SHP77 (cell line): Measurements from ENCODE around the gene DHRS13.
"Not testable (repeated sequence)": the region's sequence is repeated elsewhere in the genome, so short reads cannot be mapped to it uniquely, and the experiment has no call there.

ENCODE experiments used
- DNase-seq, 2 experiments: peaks; one replicate each; lab custom pipeline; 2025; lab: John Stamatoyannopoulos, UW

The DHRS13 gene

GRCh38 chr17:28882154-28882895 lies 20.6 kb downstream of the DHRS13 start:
- no peak for DNase-seq

- DNase-seq = no peak
Measured at GRCh38 chr17:28881533-28882056, 21.3 kb downstream of the DHRS13 start.

GRCh38 chr17:28880572-28880945 lies 22.3 kb downstream of the DHRS13 start:
- no peak for DNase-seq

GRCh38 chr17:28879886-28880571 lies 22.9 kb downstream of the DHRS13 start:
- DNase-seq = no peak

GRCh38 chr17:28878981-28879380 lies 23.9 kb downstream of the DHRS13 start:
- DNase-seq = peak in 1 of 2 experiments; percentile 18

GRCh38 chr17:28878158-28878910 lies 24.5 kb downstream of the DHRS13 start:
- DNase-seq = no peak

GRCh38 chr17:28877150-28877711 lies 25.6 kb downstream of the DHRS13 start:
- DNase-seq = not testable (repeated sequence)

GRCh38 chr17:28875848-28876550 lies 26.9 kb downstream of the DHRS13 start:
- no peak for DNase-seq

- no peak for DNase-seq
Measured at GRCh38 chr17:28874750-28875149, 28.1 kb downstream of the DHRS13 start.

GRCh38 chr17:28873839-28874238 lies 29.0 kb downstream of the DHRS13 start:
- no peak for DNase-seq

- DNase-seq = no peak
Measured at GRCh38 chr17:28871056-28871579, 31.8 kb downstream of the DHRS13 start.

- DNase-seq = no peak
Measured at GRCh38 chr17:28867276-28867675, 35.6 kb downstream of the DHRS13 start.

GRCh38 chr17:28865946-28866752 lies 36.7 kb downstream of the DHRS13 start:
- no peak for DNase-seq

- DNase-seq = no peak
Measured at GRCh38 chr17:28864991-28865849, 37.7 kb downstream of the DHRS13 start.

- no peak for DNase-seq
Measured at GRCh38 chr17:28863953-28864352, 38.9 kb downstream of the DHRS13 start.

- no peak for DNase-seq
Measured at GRCh38 chr17:28862561-28862960, 40.3 kb downstream of the DHRS13 start.

- no peak for DNase-seq
Measured at GRCh38 chr17:28861393-28862203, 41.3 kb downstream of the DHRS13 start.

- no peak for DNase-seq
Measured at GRCh38 chr17:28860363-28860808, 42.5 kb downstream of the DHRS13 start.
